GM23338 (cell line): ENCODE measurements around the gene STK36. TPM values are rescaled to one million over a fixed set of nuclear protein-coding genes. Genes with fewer than 3 reads are reported as not detected.

ENCODE experiments used
- ATAC-seq: fragments of 200-7000 bp; cut with Tn5 transposase; 3 replicates; pipeline ENCODE4 v1.9.1; 2020
- DNase-seq: peaks from one replicate; pipeline ENCODE4 v3.0.0-alpha.2; 2015; ENCODE audit warnings: low spot score
- H2AFZ ChIP-seq: fragments of 200-600 bp; sonication (generic); 2 replicates; pipeline ENCODE4 v1.8.0; 2016; ENCODE audit warnings: antibody characterized with exemption, mild to moderate bottlenecking, moderate library complexity
- H3F3A ChIP-seq: fragments of 200-600 bp; sonication (generic); replicated peaks from 2 replicates; pipeline ENCODE4 v1.8.0; 2017; ENCODE audit warnings: antibody characterized with exemption, mixed run types, low read depth
- H3K27ac ChIP-seq: fragments of 200-600 bp; sonication (generic); 2 replicates; pipeline ENCODE4 v1.6.1; 2016; ENCODE audit warnings: low read depth
- H3K27me3 ChIP-seq: fragments of 200-600 bp; sonication (generic); 2 replicates; pipeline ENCODE4 v1.8.0; 2016; ENCODE audit warnings: mild to moderate bottlenecking, mixed run types, moderate library complexity; ENCODE audit not compliant: insufficient read depth
- H3K36me3 ChIP-seq: fragments of 200-600 bp; sonication (generic); 2 replicates; pipeline ENCODE4 v1.8.0; 2016; ENCODE audit warnings: mild to moderate bottlenecking; ENCODE audit not compliant: insufficient read depth
- H3K4me1 ChIP-seq: fragments of 200-600 bp; sonication (generic); 2 replicates; pipeline ENCODE4 v1.8.0; 2016; ENCODE audit warnings: mild to moderate bottlenecking, moderate library complexity; ENCODE audit not compliant: insufficient read depth
- H3K4me2 ChIP-seq: fragments of 200-600 bp; sonication (generic); 2 replicates; pipeline ENCODE4 v1.7.1; 2017; ENCODE audit warnings: mixed run types
- H3K4me3 ChIP-seq: fragments of 200-600 bp; sonication (generic); 2 replicates; pipeline ENCODE4 v1.6.1; 2016; ENCODE audit warnings: mixed run types
- H3K79me2 ChIP-seq: fragments of 200-600 bp; sonication (generic); replicated peaks from 2 replicates; pipeline ENCODE4 v1.8.0; 2017; ENCODE audit warnings: mild to moderate bottlenecking; ENCODE audit not compliant: insufficient read depth
- H3K9me2 ChIP-seq: fragments of 200-600 bp; sonication (generic); 2 replicates; pipeline ENCODE4 v1.8.0; 2017; ENCODE audit not compliant: insufficient read depth
- H4K20me1 ChIP-seq: fragments of 200-600 bp; sonication (generic); replicated peaks from 2 replicates; pipeline ENCODE4 v1.8.0; 2017; ENCODE audit warnings: mild to moderate bottlenecking; ENCODE audit not compliant: insufficient read depth
- H3K27ac Mint-ChIP-seq: 2 replicates; pipeline ENCODE4 v1.8.0; 2020; ENCODE audit warnings: inconsistent platforms, mild to moderate bottlenecking, moderate library complexity, mixed read lengths
- H3K27me3 Mint-ChIP-seq: 3 replicates; pipeline ENCODE4 v1.8.0; 2022; ENCODE audit warnings: low read depth, mild to moderate bottlenecking, moderate library complexity, mixed read lengths, inconsistent platforms; ENCODE audit not compliant: insufficient read depth, poor library complexity
- H3K36me3 Mint-ChIP-seq: 3 replicates; pipeline ENCODE4 v1.8.0; 2021; ENCODE audit warnings: low read depth, mild to moderate bottlenecking, inconsistent platforms, moderate library complexity, mixed read lengths
- H3K4me1 Mint-ChIP-seq: 3 replicates; pipeline ENCODE4 v1.8.0; 2020; ENCODE audit warnings: mild to moderate bottlenecking, inconsistent platforms, mixed read lengths
- H3K4me3 Mint-ChIP-seq: 3 replicates; pipeline ENCODE4 v1.8.0; 2021; ENCODE audit warnings: moderate library complexity, mild to moderate bottlenecking, inconsistent platforms, mixed read lengths
- H3K9me3 Mint-ChIP-seq: 3 replicates; pipeline ENCODE4 v1.8.0; 2020; ENCODE audit warnings: moderate library complexity, mild to moderate bottlenecking, inconsistent platforms, mixed read lengths
- CREB1 ChIP-seq: fragments of 250-450 bp; sonication (Bioruptor Pico); IDR thresholded peaks from 2 replicates; pipeline ENCODE4 v1.5.0; 2020; ENCODE audit warnings: low read depth, mild to moderate bottlenecking, moderate library complexity
- EZH2phosphoT487 ChIP-seq: fragments of 200-600 bp; sonication (generic); IDR thresholded peaks from one replicate; pipeline ENCODE4 v1.8.1; 2018; ENCODE audit warnings: antibody characterized with exemption; ENCODE audit not compliant: unreplicated experiment
- JUNB ChIP-seq: IDR thresholded peaks from one replicate; pipeline ENCODE4 v1.6.1; 2016; ENCODE audit warnings: antibody characterized with exemption; ENCODE audit not compliant: unreplicated experiment
- POLR2AphosphoS5 ChIP-seq: IDR thresholded peaks from 2 replicates; pipeline ENCODE4 v1.6.1; 2016; ENCODE audit warnings: antibody characterized with exemption, low read depth
- STAT1 ChIP-seq: IDR thresholded peaks from one replicate; pipeline ENCODE4 v1.6.1; 2016; ENCODE audit warnings: antibody characterized with exemption; ENCODE audit not compliant: unreplicated experiment
- ZNF114 ChIP-seq: fragments of 250-450 bp; sonication (Bioruptor Pico); IDR thresholded peaks from 2 replicates; pipeline ENCODE4 v1.5.0; 2020; ENCODE audit warnings: mild to moderate bottlenecking, moderate library complexity
- ZNF331 ChIP-seq: fragments of 250-450 bp; sonication (Bioruptor Pico); IDR thresholded peaks from 2 replicates; pipeline ENCODE4 v1.5.0; 2020; ENCODE audit warnings: low read depth, mild to moderate bottlenecking, moderate library complexity
- polyA plus RNA-seq: library from polyadenylated mRNA; unstranded; fragments of >200 nt; fragmentation: Nextera tagmentation; extraction: Ambion mirVana; gene quantifications from 2 replicates; pipeline ENCODE4 v1.2.1, GENCODE V29; 2016
- total RNA-seq: library from RNA; depleted of rRNA; stranded (reverse); fragments of >200 nt; shearing (Covaris generic); gene quantifications from 2 replicates; pipeline ENCODE4 v1.2.3, GENCODE V29; 2014
- TF ChIP-seq, protein P1 (sequence below): fragments of 250-450 bp; sonication (Bioruptor Pico); IDR thresholded peaks from 2 replicates; pipeline ENCODE4 v1.5.0; 2020; ENCODE audit warnings: mild to moderate bottlenecking, moderate library complexity
- TF ChIP-seq, protein P2 (sequence below), 2 experiments: fragments of 200-600 bp in 1 of 2; sonication (generic) in 1 of 2; conservative IDR thresholded peaks; 2 replicates each; pipeline versions ENCODE4 v1.5.1 to v1.6.1; 2016 to 2017; ENCODE audit warnings: antibody characterized with exemption in 2 of 2, low read depth in 2 of 2, mild to moderate bottlenecking in 2 of 2, moderate library complexity in 1 of 2
- TF ChIP-seq, protein P3 (sequence below): IDR thresholded peaks from one replicate; pipeline ENCODE4 v1.6.1; 2018; ENCODE audit warnings: antibody characterized with exemption; ENCODE audit not compliant: unreplicated experiment
- TF ChIP-seq, protein P4 (sequence below): IDR thresholded peaks from 2 replicates; pipeline ENCODE4 v1.6.1; 2016; ENCODE audit warnings: antibody characterized with exemption

The STK36 gene
- total and polyA plus RNA-seq, 2 experiments from 2014 or later = 21.2 to 26.3 TPM

DNA sequence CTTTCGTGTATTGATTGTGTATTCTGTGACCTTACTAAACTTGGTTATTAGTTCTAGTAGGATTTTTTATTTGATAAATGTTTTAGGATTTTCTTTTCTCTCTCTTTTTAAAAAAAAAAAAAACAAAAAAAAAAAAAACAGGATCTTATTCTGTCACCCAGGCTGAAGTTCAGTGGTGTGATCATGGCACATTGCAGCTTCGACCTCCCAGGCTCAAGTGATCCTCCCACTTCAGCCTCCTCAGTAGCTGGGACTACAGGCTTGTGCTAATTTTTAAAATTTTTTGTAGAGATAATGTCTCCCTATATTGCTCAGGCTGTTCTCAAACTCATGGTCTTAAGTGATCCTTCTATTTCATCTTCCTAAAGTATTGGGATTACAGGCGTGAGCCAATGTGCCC, 57.8 kb downstream of the STK36 start (continued):
- TF ChIP-seq, protein P1, sequence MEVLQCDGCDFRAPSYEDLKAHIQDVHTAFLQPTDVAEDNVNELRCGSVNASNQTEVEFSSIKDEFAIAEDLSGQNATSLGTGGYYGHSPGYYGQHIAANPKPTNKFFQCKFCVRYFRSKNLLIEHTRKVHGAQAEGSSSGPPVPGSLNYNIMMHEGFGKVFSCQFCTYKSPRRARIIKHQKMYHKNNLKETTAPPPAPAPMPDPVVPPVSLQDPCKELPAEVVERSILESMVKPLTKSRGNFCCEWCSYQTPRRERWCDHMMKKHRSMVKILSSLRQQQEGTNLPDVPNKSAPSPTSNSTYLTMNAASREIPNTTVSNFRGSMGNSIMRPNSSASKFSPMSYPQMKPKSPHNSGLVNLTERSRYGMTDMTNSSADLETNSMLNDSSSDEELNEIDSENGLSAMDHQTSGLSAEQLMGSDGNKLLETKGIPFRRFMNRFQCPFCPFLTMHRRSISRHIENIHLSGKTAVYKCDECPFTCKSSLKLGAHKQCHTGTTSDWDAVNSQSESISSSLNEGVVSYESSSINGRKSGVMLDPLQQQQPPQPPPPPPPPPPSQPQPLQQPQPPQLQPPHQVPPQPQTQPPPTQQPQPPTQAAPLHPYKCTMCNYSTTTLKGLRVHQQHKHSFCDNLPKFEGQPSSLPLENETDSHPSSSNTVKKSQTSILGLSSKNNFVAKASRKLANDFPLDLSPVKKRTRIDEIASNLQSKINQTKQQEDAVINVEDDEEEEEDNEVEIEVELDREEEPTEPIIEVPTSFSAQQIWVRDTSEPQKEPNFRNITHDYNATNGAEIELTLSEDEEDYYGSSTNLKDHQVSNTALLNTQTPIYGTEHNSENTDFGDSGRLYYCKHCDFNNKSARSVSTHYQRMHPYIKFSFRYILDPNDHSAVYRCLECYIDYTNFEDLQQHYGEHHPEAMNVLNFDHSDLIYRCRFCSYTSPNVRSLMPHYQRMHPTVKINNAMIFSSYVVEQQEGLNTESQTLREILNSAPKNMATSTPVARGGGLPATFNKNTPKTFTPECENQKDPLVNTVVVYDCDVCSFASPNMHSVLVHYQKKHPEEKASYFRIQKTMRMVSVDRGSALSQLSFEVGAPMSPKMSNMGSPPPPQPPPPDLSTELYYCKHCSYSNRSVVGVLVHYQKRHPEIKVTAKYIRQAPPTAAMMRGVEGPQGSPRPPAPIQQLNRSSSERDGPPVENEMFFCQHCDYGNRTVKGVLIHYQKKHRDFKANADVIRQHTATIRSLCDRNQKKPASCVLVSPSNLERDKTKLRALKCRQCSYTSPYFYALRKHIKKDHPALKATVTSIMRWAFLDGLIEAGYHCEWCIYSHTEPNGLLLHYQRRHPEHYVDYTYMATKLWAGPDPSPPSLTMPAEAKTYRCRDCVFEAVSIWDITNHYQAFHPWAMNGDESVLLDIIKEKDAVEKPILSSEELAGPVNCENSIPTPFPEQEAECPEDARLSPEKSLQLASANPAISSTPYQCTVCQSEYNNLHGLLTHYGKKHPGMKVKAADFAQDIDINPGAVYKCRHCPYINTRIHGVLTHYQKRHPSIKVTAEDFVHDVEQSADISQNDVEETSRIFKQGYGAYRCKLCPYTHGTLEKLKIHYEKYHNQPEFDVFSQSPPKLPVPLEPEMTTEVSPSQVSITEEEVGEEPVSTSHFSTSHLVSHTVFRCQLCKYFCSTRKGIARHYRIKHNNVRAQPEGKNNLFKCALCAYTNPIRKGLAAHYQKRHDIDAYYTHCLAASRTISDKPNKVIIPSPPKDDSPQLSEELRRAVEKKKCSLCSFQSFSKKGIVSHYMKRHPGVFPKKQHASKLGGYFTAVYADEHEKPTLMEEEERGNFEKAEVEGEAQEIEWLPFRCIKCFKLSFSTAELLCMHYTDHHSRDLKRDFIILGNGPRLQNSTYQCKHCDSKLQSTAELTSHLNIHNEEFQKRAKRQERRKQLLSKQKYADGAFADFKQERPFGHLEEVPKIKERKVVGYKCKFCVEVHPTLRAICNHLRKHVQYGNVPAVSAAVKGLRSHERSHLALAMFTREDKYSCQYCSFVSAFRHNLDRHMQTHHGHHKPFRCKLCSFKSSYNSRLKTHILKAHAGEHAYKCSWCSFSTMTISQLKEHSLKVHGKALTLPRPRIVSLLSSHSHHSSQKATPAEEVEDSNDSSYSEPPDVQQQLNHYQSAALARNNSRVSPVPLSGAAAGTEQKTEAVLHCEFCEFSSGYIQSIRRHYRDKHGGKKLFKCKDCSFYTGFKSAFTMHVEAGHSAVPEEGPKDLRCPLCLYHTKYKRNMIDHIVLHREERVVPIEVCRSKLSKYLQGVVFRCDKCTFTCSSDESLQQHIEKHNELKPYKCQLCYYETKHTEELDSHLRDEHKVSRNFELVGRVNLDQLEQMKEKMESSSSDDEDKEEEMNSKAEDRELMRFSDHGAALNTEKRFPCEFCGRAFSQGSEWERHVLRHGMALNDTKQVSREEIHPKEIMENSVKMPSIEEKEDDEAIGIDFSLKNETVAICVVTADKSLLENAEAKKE (CRISPR knock-in tag) = no peak
- TF ChIP-seq CREB1 (no peak), ZNF331 (CRISPR knock-in tag) (no peak), ZNF114 (CRISPR knock-in tag) (no peak), POLR2AphosphoS5 (no peak), JUNB (no peak)

DNA sequence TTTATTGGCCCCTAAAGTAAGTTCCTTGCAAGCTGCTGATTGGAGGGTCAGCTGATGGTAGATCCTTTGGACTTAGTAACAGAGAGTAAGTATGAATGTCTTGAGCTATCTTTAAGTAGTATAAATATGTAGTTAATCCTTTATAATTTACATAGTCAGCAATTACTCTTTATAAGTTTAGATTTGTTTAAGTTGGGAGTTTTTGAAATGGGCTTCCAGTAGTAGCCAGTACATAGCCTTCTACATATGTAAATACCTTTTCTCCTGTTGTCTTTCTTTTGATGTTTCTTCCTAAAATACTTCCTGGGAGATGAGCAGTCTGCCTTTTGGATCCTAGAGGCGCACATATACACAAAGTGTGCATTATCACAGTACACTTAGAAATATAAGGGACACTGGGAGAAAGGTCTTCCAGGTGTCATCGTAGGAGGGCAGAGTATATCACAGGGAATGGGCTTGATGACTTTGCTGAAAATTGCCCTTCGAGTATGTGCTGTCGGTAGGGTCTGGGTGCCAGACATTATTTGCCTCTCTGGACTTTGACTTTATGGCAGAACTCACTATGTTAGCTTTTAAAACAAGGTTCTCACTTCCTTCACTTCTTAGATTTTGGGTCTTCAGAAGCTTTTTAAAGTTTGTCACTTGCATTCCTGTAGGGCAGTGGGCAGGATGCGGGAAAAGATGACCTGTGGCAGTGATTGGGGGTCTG, 60.3 kb downstream of the STK36 start:
- Histone ChIP-seq H3K36me3 (peaks cover 4% of the 10 kb centered on the region; the same call in 1 of the 2 replicates), H3F3A (no peaks in the 10 kb centered on the region), H3K4me2 (peak overlapping the region; percentile 3), H3K9me2 (no peaks in the 10 kb centered on the region), H4K20me1 (peaks cover 24% of the 10 kb centered on the region), H3K4me1 (peaks cover 21% of the 10 kb centered on the region), H3K27ac (peak overlapping the region; percentile 71), H2AFZ (no peak overlapping the region), H3K79me2 (peaks cover 78% of the 10 kb centered on the region), H3K4me3 (no peak overlapping the region), H3K27me3 (no peaks in the 10 kb centered on the region)
- peak overlapping the region; percentile 91 for H3K27ac Mint-ChIP-seq
- peaks cover 29% of the 10 kb centered on the region for H3K36me3 Mint-ChIP-seq
- 0 out of 3 replicates have a peak overlapping the region, but pooled peaks have one; percentile 5 for H3K4me3 Mint-ChIP-seq
- H3K4me1 Mint-ChIP-seq = peaks cover 32% of the 10 kb centered on the region
- DNase-seq (no peak), ATAC-seq (no peak)
- H3K27me3 Mint-ChIP-seq = peaks cover 3% of the 10 kb centered on the region
- H3K9me3 Mint-ChIP-seq = peaks cover 13% of the 10 kb centered on the region
- TF ChIP-seq POLR2AphosphoS5 (no peak), ZNF331 (CRISPR knock-in tag) (no peak), EZH2phosphoT487 (no peak), STAT1 (no peak), JUNB (no peak)
- TF ChIP-seq, protein P2, sequence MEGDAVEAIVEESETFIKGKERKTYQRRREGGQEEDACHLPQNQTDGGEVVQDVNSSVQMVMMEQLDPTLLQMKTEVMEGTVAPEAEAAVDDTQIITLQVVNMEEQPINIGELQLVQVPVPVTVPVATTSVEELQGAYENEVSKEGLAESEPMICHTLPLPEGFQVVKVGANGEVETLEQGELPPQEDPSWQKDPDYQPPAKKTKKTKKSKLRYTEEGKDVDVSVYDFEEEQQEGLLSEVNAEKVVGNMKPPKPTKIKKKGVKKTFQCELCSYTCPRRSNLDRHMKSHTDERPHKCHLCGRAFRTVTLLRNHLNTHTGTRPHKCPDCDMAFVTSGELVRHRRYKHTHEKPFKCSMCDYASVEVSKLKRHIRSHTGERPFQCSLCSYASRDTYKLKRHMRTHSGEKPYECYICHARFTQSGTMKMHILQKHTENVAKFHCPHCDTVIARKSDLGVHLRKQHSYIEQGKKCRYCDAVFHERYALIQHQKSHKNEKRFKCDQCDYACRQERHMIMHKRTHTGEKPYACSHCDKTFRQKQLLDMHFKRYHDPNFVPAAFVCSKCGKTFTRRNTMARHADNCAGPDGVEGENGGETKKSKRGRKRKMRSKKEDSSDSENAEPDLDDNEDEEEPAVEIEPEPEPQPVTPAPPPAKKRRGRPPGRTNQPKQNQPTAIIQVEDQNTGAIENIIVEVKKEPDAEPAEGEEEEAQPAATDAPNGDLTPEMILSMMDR (conservative IDR thresholded peaks at IDR 0.05; ENCODE audit: low read depth in 2 of 2) = no peak
- TF ChIP-seq, protein P3, sequence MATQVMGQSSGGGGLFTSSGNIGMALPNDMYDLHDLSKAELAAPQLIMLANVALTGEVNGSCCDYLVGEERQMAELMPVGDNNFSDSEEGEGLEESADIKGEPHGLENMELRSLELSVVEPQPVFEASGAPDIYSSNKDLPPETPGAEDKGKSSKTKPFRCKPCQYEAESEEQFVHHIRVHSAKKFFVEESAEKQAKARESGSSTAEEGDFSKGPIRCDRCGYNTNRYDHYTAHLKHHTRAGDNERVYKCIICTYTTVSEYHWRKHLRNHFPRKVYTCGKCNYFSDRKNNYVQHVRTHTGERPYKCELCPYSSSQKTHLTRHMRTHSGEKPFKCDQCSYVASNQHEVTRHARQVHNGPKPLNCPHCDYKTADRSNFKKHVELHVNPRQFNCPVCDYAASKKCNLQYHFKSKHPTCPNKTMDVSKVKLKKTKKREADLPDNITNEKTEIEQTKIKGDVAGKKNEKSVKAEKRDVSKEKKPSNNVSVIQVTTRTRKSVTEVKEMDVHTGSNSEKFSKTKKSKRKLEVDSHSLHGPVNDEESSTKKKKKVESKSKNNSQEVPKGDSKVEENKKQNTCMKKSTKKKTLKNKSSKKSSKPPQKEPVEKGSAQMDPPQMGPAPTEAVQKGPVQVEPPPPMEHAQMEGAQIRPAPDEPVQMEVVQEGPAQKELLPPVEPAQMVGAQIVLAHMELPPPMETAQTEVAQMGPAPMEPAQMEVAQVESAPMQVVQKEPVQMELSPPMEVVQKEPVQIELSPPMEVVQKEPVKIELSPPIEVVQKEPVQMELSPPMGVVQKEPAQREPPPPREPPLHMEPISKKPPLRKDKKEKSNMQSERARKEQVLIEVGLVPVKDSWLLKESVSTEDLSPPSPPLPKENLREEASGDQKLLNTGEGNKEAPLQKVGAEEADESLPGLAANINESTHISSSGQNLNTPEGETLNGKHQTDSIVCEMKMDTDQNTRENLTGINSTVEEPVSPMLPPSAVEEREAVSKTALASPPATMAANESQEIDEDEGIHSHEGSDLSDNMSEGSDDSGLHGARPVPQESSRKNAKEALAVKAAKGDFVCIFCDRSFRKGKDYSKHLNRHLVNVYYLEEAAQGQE = no peak
- TF ChIP-seq, protein P4, sequence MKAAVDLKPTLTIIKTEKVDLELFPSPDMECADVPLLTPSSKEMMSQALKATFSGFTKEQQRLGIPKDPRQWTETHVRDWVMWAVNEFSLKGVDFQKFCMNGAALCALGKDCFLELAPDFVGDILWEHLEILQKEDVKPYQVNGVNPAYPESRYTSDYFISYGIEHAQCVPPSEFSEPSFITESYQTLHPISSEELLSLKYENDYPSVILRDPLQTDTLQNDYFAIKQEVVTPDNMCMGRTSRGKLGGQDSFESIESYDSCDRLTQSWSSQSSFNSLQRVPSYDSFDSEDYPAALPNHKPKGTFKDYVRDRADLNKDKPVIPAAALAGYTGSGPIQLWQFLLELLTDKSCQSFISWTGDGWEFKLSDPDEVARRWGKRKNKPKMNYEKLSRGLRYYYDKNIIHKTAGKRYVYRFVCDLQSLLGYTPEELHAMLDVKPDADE = no peak
